H1 (cell line): ENCODE measurements around the gene ACRBP. TPM values are rescaled to one million over a fixed set of nuclear protein-coding genes. Genes with fewer than 3 reads are reported as not detected.
A peak's percentile ranks its signal among the peaks of the same experiment; 100 is the strongest.

Experiments
- ATF3 ChIP-seq: IDR thresholded peaks from 2 replicates; pipeline ENCODE4 v1.6.1; 2011; ENCODE audit warnings: low read depth, mild to moderate bottlenecking, low read length; ENCODE audit not compliant: insufficient read depth
- CBX8 ChIP-seq: fragments of 300-800, 300-1000 bp; sonication (generic); IDR thresholded peaks from 2 replicates; pipeline ENCODE4 v1.7.1; 2016; ENCODE audit warnings: low read depth, low read length, borderline replicate concordance
- CHD2 ChIP-seq: IDR thresholded peaks from 2 replicates; pipeline ENCODE4 v1.6.1; 2012; ENCODE audit warnings: low read length, improper control_type of control experiment
- CREB1 ChIP-seq: IDR thresholded peaks from 2 replicates; pipeline ENCODE4 v1.6.1; 2012; ENCODE audit warnings: inconsistent platforms
- EZH2 ChIP-seq: fragments of 200-600 bp; sonication (generic); IDR thresholded peaks from 2 replicates; pipeline ENCODE4 v1.7.1; 2012; ENCODE audit warnings: low read depth, mild to moderate bottlenecking, moderate library complexity, low read length, inconsistent platforms; ENCODE audit not compliant: severe bottlenecking
- HDAC6 ChIP-seq: IDR thresholded peaks from one replicate; pipeline ENCODE4 v1.7.1; 2012; ENCODE audit warnings: low read depth, mild to moderate bottlenecking, inconsistent platforms, low read length, moderate library complexity
- SIN3A ChIP-seq, 2 experiments: IDR thresholded peaks in 1 of 2; conservative IDR thresholded peaks in 1 of 2; 2 replicates each; pipeline ENCODE4 v1.6.1; 2011 to 2012; ENCODE audit warnings: low read length in 2 of 2, improper control_type of control experiment in 1 of 2, low read depth in 1 of 2, mild to moderate bottlenecking in 1 of 2
- TBP ChIP-seq: IDR thresholded peaks from 2 replicates; pipeline ENCODE4 v1.6.1; 2011; ENCODE audit warnings: low read depth, low read length, improper control_type of control experiment
- polyA plus RNA-seq, 7 experiments: library from polyadenylated mRNA; depleted of rRNA in 3 of 7; stranded (reverse) in 5 of 7; unstranded in 2 of 7; fragments of >200 nt in 5 of 7; fragments of 200-250 nt in 2 of 7; gene quantifications; 1 replicate in 5 of 7; 2 replicates in 1 of 7; 4 replicates in 1 of 7; pipeline versions ENCODE4 v1.2.1 to v1.2.3, GENCODE V29; 2011 to 2013; ENCODE audit warnings: missing spikeins in 2 of 7, mixed read lengths in 2 of 7
- total RNA-seq: library from RNA; stranded (reverse); fragmentation: NEBNext Ultra II Directional; extraction: Animal tissue kit (Norgen Biotek cat#: 25700); gene quantifications from 2 replicates; pipeline ENCODE4 v1.2.1, GENCODE V29; 2021
- TF ChIP-seq, protein P1 (sequence below): fragments of 300-600 bp; sonication (generic); IDR thresholded peaks from 2 replicates; pipeline ENCODE4 v1.7.1; 2012; ENCODE audit warnings: low read length, moderate library complexity, mild to moderate bottlenecking, inconsistent platforms; ENCODE audit not compliant: insufficient replicate concordance

The ACRBP gene
- total and polyA plus RNA-seq, 2 of the 8 experiments (the other 6 are each of a cell fraction or from before 2014, with no cell fraction given): 0.80 to 5.2 TPM

DNA sequence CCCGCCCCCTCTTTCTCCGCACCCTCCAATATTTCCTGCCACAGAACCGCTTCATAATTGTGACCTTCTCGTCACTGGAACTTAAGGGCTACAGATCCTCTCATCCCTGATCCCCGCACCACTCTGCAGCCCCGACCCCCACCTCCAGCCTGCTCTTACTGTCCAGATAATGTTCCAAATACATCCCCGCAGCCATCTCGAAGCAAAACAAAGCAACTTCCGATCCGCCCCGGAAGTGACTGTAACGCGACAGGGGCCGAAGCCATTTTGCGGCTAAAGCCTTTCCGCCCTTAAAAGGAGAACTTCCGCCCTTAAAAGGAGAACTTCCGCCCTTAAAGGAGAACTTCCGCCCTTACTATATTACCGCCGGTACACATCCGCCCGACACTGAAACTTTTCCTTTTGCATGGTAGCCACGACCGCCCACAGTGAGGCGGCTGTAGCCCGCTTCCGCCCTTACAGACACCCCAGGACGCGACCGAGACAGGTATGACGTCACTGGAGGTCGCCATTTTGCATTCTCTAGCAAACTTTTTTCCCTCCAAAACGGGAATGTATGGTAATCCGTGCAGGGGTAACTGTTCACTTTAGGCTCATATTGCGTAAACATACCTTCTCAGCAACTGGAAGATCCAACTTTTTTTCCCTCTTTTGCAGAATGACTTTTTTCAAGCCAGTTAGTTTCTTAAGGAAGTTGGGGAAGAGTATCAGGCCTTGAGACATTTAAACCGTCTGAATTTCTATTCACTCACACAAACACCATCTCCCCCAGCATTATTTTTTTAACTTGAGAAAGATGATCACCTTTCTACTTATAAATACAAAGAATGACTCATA, 15.9 kb upstream of the ACRBP start, which contains the start of gene ING4 (continued):
- TF ChIP-seq, protein P1, sequence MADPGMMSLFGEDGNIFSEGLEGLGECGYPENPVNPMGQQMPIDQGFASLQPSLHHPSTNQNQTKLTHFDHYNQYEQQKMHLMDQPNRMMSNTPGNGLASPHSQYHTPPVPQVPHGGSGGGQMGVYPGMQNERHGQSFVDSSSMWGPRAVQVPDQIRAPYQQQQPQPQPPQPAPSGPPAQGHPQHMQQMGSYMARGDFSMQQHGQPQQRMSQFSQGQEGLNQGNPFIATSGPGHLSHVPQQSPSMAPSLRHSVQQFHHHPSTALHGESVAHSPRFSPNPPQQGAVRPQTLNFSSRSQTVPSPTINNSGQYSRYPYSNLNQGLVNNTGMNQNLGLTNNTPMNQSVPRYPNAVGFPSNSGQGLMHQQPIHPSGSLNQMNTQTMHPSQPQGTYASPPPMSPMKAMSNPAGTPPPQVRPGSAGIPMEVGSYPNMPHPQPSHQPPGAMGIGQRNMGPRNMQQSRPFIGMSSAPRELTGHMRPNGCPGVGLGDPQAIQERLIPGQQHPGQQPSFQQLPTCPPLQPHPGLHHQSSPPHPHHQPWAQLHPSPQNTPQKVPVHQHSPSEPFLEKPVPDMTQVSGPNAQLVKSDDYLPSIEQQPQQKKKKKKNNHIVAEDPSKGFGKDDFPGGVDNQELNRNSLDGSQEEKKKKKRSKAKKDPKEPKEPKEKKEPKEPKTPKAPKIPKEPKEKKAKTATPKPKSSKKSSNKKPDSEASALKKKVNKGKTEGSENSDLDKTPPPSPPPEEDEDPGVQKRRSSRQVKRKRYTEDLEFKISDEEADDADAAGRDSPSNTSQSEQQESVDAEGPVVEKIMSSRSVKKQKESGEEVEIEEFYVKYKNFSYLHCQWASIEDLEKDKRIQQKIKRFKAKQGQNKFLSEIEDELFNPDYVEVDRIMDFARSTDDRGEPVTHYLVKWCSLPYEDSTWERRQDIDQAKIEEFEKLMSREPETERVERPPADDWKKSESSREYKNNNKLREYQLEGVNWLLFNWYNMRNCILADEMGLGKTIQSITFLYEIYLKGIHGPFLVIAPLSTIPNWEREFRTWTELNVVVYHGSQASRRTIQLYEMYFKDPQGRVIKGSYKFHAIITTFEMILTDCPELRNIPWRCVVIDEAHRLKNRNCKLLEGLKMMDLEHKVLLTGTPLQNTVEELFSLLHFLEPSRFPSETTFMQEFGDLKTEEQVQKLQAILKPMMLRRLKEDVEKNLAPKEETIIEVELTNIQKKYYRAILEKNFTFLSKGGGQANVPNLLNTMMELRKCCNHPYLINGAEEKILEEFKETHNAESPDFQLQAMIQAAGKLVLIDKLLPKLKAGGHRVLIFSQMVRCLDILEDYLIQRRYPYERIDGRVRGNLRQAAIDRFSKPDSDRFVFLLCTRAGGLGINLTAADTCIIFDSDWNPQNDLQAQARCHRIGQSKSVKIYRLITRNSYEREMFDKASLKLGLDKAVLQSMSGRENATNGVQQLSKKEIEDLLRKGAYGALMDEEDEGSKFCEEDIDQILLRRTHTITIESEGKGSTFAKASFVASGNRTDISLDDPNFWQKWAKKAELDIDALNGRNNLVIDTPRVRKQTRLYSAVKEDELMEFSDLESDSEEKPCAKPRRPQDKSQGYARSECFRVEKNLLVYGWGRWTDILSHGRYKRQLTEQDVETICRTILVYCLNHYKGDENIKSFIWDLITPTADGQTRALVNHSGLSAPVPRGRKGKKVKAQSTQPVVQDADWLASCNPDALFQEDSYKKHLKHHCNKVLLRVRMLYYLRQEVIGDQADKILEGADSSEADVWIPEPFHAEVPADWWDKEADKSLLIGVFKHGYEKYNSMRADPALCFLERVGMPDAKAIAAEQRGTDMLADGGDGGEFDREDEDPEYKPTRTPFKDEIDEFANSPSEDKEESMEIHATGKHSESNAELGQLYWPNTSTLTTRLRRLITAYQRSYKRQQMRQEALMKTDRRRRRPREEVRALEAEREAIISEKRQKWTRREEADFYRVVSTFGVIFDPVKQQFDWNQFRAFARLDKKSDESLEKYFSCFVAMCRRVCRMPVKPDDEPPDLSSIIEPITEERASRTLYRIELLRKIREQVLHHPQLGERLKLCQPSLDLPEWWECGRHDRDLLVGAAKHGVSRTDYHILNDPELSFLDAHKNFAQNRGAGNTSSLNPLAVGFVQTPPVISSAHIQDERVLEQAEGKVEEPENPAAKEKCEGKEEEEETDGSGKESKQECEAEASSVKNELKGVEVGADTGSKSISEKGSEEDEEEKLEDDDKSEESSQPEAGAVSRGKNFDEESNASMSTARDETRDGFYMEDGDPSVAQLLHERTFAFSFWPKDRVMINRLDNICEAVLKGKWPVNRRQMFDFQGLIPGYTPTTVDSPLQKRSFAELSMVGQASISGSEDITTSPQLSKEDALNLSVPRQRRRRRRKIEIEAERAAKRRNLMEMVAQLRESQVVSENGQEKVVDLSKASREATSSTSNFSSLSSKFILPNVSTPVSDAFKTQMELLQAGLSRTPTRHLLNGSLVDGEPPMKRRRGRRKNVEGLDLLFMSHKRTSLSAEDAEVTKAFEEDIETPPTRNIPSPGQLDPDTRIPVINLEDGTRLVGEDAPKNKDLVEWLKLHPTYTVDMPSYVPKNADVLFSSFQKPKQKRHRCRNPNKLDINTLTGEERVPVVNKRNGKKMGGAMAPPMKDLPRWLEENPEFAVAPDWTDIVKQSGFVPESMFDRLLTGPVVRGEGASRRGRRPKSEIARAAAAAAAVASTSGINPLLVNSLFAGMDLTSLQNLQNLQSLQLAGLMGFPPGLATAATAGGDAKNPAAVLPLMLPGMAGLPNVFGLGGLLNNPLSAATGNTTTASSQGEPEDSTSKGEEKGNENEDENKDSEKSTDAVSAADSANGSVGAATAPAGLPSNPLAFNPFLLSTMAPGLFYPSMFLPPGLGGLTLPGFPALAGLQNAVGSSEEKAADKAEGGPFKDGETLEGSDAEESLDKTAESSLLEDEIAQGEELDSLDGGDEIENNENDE: no peak
- peak; percentile 99 for TF ChIP-seq CREB1
- TF ChIP-seq CHD2: peak; percentile 37; the same call in 1 of the 2 replicates
- TF ChIP-seq SIN3A (conservative IDR thresholded peaks at IDR 0.05 in 1 of 2, IDR thresholded peaks at IDR 0.05 in 1 of 2; ENCODE audit: low read depth in 1 of 2, low read length in 2 of 2): peak in 1 of 2 experiments; percentile 67; a peak in 2 of 4 replicates
- TF ChIP-seq EZH2: no peak
- no peak for TF ChIP-seq CBX8
- TF ChIP-seq ATF3: 0 out of 2 replicates have a peak, but pooled peaks have one; percentile 48
- TF ChIP-seq HDAC6: no peak
- TF ChIP-seq TBP: no peak; the same call in none of the 2 replicates
